CD4-positive, alpha-beta memory T cell (primary cell): ENCODE data around the gene DENND1C. TPM values are rescaled to one million over a fixed set of nuclear protein-coding genes. Genes with fewer than 3 reads are reported as not detected.
A peak's percentile ranks its signal among the peaks of the same experiment; 100 is the strongest.

Experiments
- CTCF ChIA-PET: fragments of 350-600 bp; sonication (Branson Sonifier 250); formaldehyde crosslinking; loops from one replicate; lab custom pipeline; 2021; ENCODE audit warnings: inconsistent platforms; ENCODE audit not compliant: partially characterized antibody; lab: Charles Lee
- POLR2A ChIA-PET: fragments of 350-600 bp; sonication (Branson Sonifier 250); formaldehyde crosslinking; loops from one replicate; lab custom pipeline; 2021; ENCODE audit not compliant: partially characterized antibody; lab: Charles Lee
- DNase-seq, 5 donors: peaks; one replicate each; pipeline versions ENCODE4 v3.0.0 to v3.0.0-alpha.2; 2020 to 2022; ENCODE audit warnings: mixed read lengths in 1 of 5
- H3K27ac ChIP-seq: one replicate; pipeline ENCODE4 v1.7.0; 2013; ENCODE audit warnings: low read depth, low read length
- H3K27me3 ChIP-seq: 2 replicates; pipeline ENCODE4 v1.7.0; 2013; ENCODE audit warnings: mild to moderate bottlenecking, low read length, moderate library complexity; ENCODE audit not compliant: insufficient read depth
- H3K36me3 ChIP-seq: 2 replicates; pipeline ENCODE4 v1.7.0; 2013; ENCODE audit warnings: mild to moderate bottlenecking, low read length, moderate library complexity; ENCODE audit not compliant: insufficient read depth
- H3K4me1 ChIP-seq: 2 replicates; pipeline ENCODE4 v1.7.0; 2013; ENCODE audit warnings: mild to moderate bottlenecking, low read length, moderate library complexity; ENCODE audit not compliant: insufficient read depth
- H3K4me3 ChIP-seq, 2 donors: one replicate each; pipeline ENCODE4 v1.7.0; 2013; ENCODE audit warnings: low read length in 2 of 2, mild to moderate bottlenecking in 1 of 2
- H3K9me3 ChIP-seq, 2 donors: one replicate each; pipeline ENCODE4 v1.7.0; 2013; ENCODE audit warnings: low read length in 2 of 2, control low read depth in 1 of 2; ENCODE audit not compliant: control insufficient read depth in 1 of 2
- H3K27ac Mint-ChIP-seq, 7 donors: one replicate each; pipeline ENCODE4 v1.8.0; 2020 to 2021; ENCODE audit warnings: mixed read lengths in 7 of 7, mild to moderate bottlenecking in 6 of 7, inconsistent platforms in 3 of 7, moderate library complexity in 3 of 7
- H3K27me3 Mint-ChIP-seq, 2 donors: one replicate each; pipeline ENCODE4 v1.8.0; 2020 to 2021; ENCODE audit warnings: mixed read lengths in 2 of 2
- H3K36me3 Mint-ChIP-seq, 2 donors: one replicate each; pipeline ENCODE4 v1.8.0; 2020 to 2021; ENCODE audit warnings: mixed read lengths in 2 of 2, inconsistent platforms in 1 of 2, mild to moderate bottlenecking in 1 of 2
- H3K4me1 Mint-ChIP-seq, 4 donors: one replicate each; pipeline ENCODE4 v1.8.0; 2020 to 2021; ENCODE audit warnings: mixed read lengths in 4 of 4, mild to moderate bottlenecking in 1 of 4
- H3K4me3 Mint-ChIP-seq, 8 donors: one replicate each; pipeline ENCODE4 v1.8.0; 2020 to 2021; ENCODE audit warnings: mixed read lengths in 8 of 8, mild to moderate bottlenecking in 7 of 8, moderate library complexity in 6 of 8, inconsistent platforms in 3 of 8
- H3K9me3 Mint-ChIP-seq, 8 donors: one replicate each; pipeline ENCODE4 v1.8.0; 2020 to 2021; ENCODE audit warnings: mixed read lengths in 8 of 8, mild to moderate bottlenecking in 5 of 8, inconsistent platforms in 3 of 8, moderate library complexity in 1 of 8
- intact Hi-C: fragments of 100-400 bp; cut with micrococcal nuclease; formaldehyde crosslinking; loops from one replicate; pipeline ENCODE4 v1.15.1; 2023
- polyA plus RNA-seq, 2 donors: library from polyadenylated mRNA; unstranded; fragments of 300-500 nt; fragmentation: Illumina TruSeq; gene quantifications; one replicate each; pipeline ENCODE4 v1.2.3, GENCODE V29; 2021
- total RNA-seq, 2 experiments: library from RNA; stranded (reverse); gene quantifications; one replicate each; pipeline ENCODE4 v1.2.3, GENCODE V29; 2021

DENND1C gene
- total and polyA plus RNA-seq, 4 experiments from 2014 or later: 39.6 to 113 (median 91.6) TPM

GRCh38 chr19:6443986-6444385 lies 37.6 kb downstream of the DENND1C start:
- no peaks in the 10 kb centered on the region for H3K4me1 ChIP-seq
- Mint-ChIP-seq H3K4me1 (no peaks in the 10 kb centered on the region), H3K4me3 (no peak overlapping the region), H3K27me3 (no peaks in the 10 kb centered on the region), H3K27ac (no peak overlapping the region), H3K36me3 (peaks cover 9 to 18% of the 10 kb centered on the region in 2 donors), H3K9me3 (no peaks in the 10 kb centered on the region)
- intact Hi-C loops: no loop called here
- no peak overlapping the region for H3K27ac ChIP-seq
- no peaks in the 10 kb centered on the region for H3K9me3 ChIP-seq
- H3K4me3 ChIP-seq: no peak overlapping the region
- ChIA-PET POLR2A (no interaction called here), CTCF (no interaction called here)
- no peaks in the 10 kb centered on the region for H3K36me3 ChIP-seq
- H3K27me3 ChIP-seq: no peaks in the 10 kb centered on the region
- no peak for DNase-seq

DNA sequence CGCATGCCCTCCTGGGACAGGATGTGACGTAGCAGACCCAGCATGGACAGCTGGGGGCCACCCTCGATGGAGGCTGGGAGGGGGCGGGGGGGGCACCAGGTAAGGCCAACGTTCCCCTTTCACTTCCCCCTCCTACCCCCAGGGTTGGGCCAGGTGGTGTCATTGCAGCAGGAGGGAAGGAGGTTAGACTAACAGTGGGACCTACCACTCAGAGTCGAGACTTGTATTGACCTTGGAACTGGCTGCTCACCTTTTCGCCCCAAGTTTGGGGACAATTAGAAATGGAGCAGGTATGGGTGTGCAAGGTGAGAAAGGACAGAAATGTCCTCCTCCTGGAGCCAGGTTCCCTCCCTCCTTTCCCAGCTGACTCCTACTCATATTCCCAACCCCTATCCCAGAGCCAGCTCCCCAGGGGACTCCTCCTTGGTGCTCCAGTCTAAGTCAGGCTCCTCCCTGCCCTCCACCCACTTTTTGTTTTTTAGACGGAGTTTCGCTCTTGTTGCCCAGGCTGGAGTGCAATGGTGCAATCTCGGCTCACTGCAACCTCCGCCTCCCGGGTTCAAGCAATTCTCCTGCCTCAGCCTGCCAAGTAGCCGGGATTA lies 39.4 kb downstream of the DENND1C start:
- Histone ChIP-seq H3K27ac (no peak overlapping the region), H3K4me1 (no peaks in the 10 kb centered on the region), H3K27me3 (no peaks in the 10 kb centered on the region), H3K9me3 (no peaks in the 10 kb centered on the region), H3K36me3 (no peaks in the 10 kb centered on the region), H3K4me3 (no peak overlapping the region)
- POLR2A ChIA-PET: no interaction called here
- Mint-ChIP-seq H3K4me1 (no peaks in the 10 kb centered on the region), H3K27ac (no peak overlapping the region), H3K9me3 (no peaks in the 10 kb centered on the region), H3K27me3 (no peaks in the 10 kb centered on the region), H3K36me3 (peaks cover 9 to 17% of the 10 kb centered on the region in 2 donors), H3K4me3 (no peak overlapping the region)
- CTCF ChIA-PET: no interaction called here
- intact Hi-C loops: no loop called here
- peak in 1 of 5 donors; percentile 10 for DNase-seq

DNA sequence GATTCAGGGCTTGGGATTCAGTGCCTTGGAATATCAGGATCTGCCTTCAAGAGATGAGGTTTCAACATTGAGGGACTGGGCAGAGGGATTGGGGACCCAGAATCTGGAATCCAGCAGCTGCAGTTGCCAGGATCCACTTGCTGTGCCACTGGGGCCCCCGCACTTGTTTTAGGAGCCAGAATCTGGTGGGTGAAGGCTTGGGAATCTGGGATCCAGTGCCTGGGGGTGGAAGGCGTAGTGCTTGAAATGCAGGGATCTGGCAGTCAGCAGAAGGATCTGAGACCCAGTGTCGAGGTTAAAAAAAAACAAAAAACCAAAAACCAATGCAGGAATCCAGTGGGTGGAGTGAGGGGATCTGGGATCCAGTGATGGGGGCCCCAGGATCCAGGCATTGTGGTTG lies 40.7 kb downstream of the DENND1C start:
- ChIA-PET POLR2A (no interaction called here), CTCF (no interaction called here)
- H3K27ac Mint-ChIP-seq: no peak overlapping the region
- no peaks in the 10 kb centered on the region for H3K27me3 ChIP-seq
- H3K36me3 ChIP-seq: no peaks in the 10 kb centered on the region
- no peak overlapping the region for H3K27ac ChIP-seq
- no peak overlapping the region for H3K4me3 Mint-ChIP-seq
- H3K36me3 Mint-ChIP-seq: peaks cover 1 to 5% of the 10 kb centered on the region in 2 donors
- DNase-seq: no peak
- no peak overlapping the region for H3K4me3 ChIP-seq
- no peaks in the 10 kb centered on the region for H3K9me3 ChIP-seq
- no peaks in the 10 kb centered on the region for H3K4me1 Mint-ChIP-seq
- H3K9me3 Mint-ChIP-seq: no peaks in the 10 kb centered on the region
- no peaks in the 10 kb centered on the region for H3K4me1 ChIP-seq
- H3K27me3 Mint-ChIP-seq: no peaks in the 10 kb centered on the region
- intact Hi-C loops: no loop called here

DNA sequence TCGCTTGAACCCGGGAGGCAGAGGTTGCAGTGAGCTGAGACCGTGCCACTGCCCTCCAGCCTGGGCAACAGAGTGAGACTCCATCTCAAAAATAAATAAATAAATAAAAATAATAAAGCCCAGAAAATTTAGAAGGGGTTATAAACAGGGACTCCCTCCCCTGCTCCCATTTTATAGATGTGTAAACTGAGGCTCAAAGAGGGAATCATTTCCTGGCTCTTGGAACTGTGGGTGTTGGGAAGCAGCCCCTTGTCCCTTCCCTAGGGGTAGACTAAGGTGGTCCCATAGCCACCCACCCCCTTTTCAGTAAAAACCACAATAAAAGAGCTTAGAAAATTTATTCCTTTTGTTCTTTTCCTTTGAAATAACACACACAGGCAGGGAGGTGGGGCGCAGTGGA lies 41.8 kb downstream of the DENND1C start:
- H3K4me3 Mint-ChIP-seq: no peak overlapping the region
- no peaks in the 10 kb centered on the region for H3K9me3 Mint-ChIP-seq
- Histone ChIP-seq H3K9me3 (no peaks in the 10 kb centered on the region), H3K4me3 (no peak overlapping the region), H3K27me3 (no peaks in the 10 kb centered on the region), H3K36me3 (no peaks in the 10 kb centered on the region), H3K27ac (no peak overlapping the region), H3K4me1 (no peaks in the 10 kb centered on the region)
- peak overlapping the region in 1 of 7 donors; percentile 57 for H3K27ac Mint-ChIP-seq
- POLR2A ChIA-PET: no interaction called here
- H3K36me3 Mint-ChIP-seq: no peaks in the 10 kb centered on the region
- no peak for DNase-seq
- CTCF ChIA-PET: no interaction called here
- no peaks in the 10 kb centered on the region for H3K4me1 Mint-ChIP-seq
- no peaks in the 10 kb centered on the region for H3K27me3 Mint-ChIP-seq
- intact Hi-C loops: no loop called here

DNA sequence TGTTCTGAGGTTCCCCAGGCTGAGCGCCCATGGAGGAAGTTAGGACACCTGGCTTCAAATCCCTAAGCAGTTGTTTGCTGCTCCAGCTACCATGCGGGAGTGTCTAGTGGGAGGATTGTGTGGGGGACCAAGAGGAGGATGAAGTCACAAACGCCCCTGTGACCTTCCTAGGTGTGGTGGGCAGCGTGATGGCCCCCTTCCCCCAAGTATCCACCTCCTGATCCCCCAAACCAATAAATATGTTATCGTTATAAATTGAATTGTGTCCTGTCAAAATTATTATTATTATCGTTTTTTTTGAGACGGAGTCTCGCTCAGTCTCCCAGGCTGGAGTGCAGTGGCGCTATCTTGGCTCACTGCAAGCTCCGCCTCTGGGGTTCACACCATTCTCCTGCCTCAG lies 47.9 kb downstream of the DENND1C start, which contains the start of gene SLC25A41:
SLC25A41 (minus strand) TSS at position 101 of the 400 bp plus-strand sequence; CDS start at position 31, 70 bp downstream.
- no peaks in the 10 kb centered on the region for H3K36me3 Mint-ChIP-seq
- ChIA-PET CTCF (no interaction called here), POLR2A (no interaction called here)
- intact Hi-C loops: no loop called here
- DNase-seq: no peak
- no peak within 1 kb of the TSS for H3K27ac Mint-ChIP-seq
- H3K36me3 ChIP-seq: no peaks in the 10 kb centered on the region
- no peaks in the 10 kb centered on the region for H3K27me3 Mint-ChIP-seq
- peaks cover 0 to 1% (median 0%) of the 10 kb centered on the region in 4 donors for H3K4me1 Mint-ChIP-seq
- no peaks in the 10 kb centered on the region for H3K9me3 ChIP-seq
- no peak within 1 kb of the TSS for H3K4me3 ChIP-seq
- H3K9me3 Mint-ChIP-seq: no peaks in the 10 kb centered on the region
- peaks cover 4% of the 10 kb centered on the region for H3K4me1 ChIP-seq
- H3K27me3 ChIP-seq: no peaks in the 10 kb centered on the region
- H3K4me3 Mint-ChIP-seq: no peak within 1 kb of the TSS
- H3K27ac ChIP-seq: no peak within 1 kb of the TSS

DNA sequence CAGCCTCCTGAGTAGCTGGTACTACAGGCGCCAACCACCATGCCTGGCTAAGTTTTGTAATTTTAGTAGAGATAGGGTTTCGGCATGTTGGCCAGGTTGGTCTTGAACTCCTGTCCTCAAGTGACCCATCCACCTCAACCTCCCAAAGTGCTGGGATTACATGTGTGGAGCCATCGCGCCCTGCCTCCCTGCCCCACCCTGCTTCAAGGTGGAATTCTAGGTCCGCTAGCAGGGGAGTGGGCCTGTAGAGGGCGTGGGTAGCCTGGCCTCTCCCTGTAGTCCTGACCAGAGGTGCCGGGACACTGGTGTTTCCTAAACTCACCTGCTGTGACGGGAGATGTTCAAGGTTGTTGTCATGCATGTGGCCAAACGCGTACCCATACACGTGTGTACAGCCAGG lies 48.4 kb downstream of the DENND1C start:
- no peaks in the 10 kb centered on the region for H3K9me3 Mint-ChIP-seq
- Histone ChIP-seq H3K27me3 (no peaks in the 10 kb centered on the region), H3K4me1 (peaks cover 4% of the 10 kb centered on the region), H3K36me3 (no peaks in the 10 kb centered on the region), H3K27ac (no peak overlapping the region), H3K4me3 (no peak overlapping the region), H3K9me3 (no peaks in the 10 kb centered on the region)
- no peaks in the 10 kb centered on the region for H3K27me3 Mint-ChIP-seq
- no peaks in the 10 kb centered on the region for H3K36me3 Mint-ChIP-seq
- peaks cover 0 to 1% (median 0%) of the 10 kb centered on the region in 4 donors for H3K4me1 Mint-ChIP-seq
- no peak for DNase-seq
- no peak overlapping the region for H3K27ac Mint-ChIP-seq
- ChIA-PET CTCF (no interaction called here), POLR2A (no interaction called here)
- H3K4me3 Mint-ChIP-seq: no peak overlapping the region
- intact Hi-C loops: no loop called here

GRCh38 chr19:6431891-6432290 lies 49.7 kb downstream of the DENND1C start:
- H3K4me1 Mint-ChIP-seq: peaks cover 0 to 1% (median 0%) of the 10 kb centered on the region in 4 donors
- POLR2A ChIA-PET: interaction anchor here (1.0 kb wide), 1 partner anchor 29 kb away, joined by 4 read pairs; no protein-coding TSS in a partner anchor
- intact Hi-C loops: no loop called here
- H3K36me3 Mint-ChIP-seq: no peaks in the 10 kb centered on the region
- no peak overlapping the region for H3K27ac Mint-ChIP-seq
- no peak overlapping the region for H3K27ac ChIP-seq
- H3K27me3 ChIP-seq: no peaks in the 10 kb centered on the region
- DNase-seq: peak in 1 of 5 donors; percentile 14
- peaks cover 4% of the 10 kb centered on the region for H3K4me1 ChIP-seq
- no peaks in the 10 kb centered on the region for H3K9me3 ChIP-seq
- H3K4me3 ChIP-seq: no peak overlapping the region
- CTCF ChIA-PET: no interaction called here
- no peaks in the 10 kb centered on the region for H3K27me3 Mint-ChIP-seq
- no peaks in the 10 kb centered on the region for H3K9me3 Mint-ChIP-seq
- H3K36me3 ChIP-seq: no peaks in the 10 kb centered on the region
- H3K4me3 Mint-ChIP-seq: peak overlapping the region in 1 of 8 donors; percentile 58
